K562 (cell line): ENCODE results near the gene PGBD1. TPM values are rescaled to one million over a fixed set of nuclear protein-coding genes. Genes with fewer than 3 reads are reported as not detected.

Source experiments
- ATAC-seq: fragments of 200-7000 bp; cut with Tn5 transposase; 3 replicates; pipeline ENCODE4 v1.9.1; 2020; ENCODE audit warnings: moderate library complexity
- BruUV-seq: library from RNA; stranded (reverse); fragments of 400-500 nt; replicated peaks from 2 replicates; lab custom pipeline; 2021; lab: Mats Ljungman, UMichigan
- CTCF ChIA-PET: fragments of 300-600 bp; formaldehyde crosslinking; extraction: SDS; loops from one replicate; lab custom pipeline; 2021; ENCODE audit warnings: low intra/inter-chr PET ratio; lab: Yijun Ruan, JAX
- POLR2A ChIA-PET: fragments of 300-600, 350-650 bp; sonication (Branson Sonifier 250); formaldehyde crosslinking; extraction: SDS; loops from one replicate; lab custom pipeline; 2021; ENCODE audit warnings: antibody characterized with exemption, inconsistent platforms; lab: Yijun Ruan, JAX
- DNase-seq, 4 experiments: peaks; one replicate each; pipeline versions ENCODE4 v3.0.0 to v3.0.0-alpha.2; 2011 to 2018; ENCODE audit warnings: low spot score in 3 of 4, mixed read lengths in 3 of 4; ENCODE audit errors: extremely low read depth in 1 of 4
- FAIRE-seq: peaks from 2 replicates; lab custom pipeline; 2011; peaks lifted over from hg19 to GRCh38; lab: Jason Lieb, UNC
- H2AFZ ChIP-seq: 2 replicates; pipeline ENCODE4 v1.6.0; 2011; ENCODE audit warnings: low read depth, low read length, control low read depth, inconsistent platforms
- H3K27ac ChIP-seq: fragments of 200-600 bp; 3 replicates; pipeline ENCODE4 v1.8.0; 2011; ENCODE audit warnings: low read depth, mild to moderate bottlenecking, control low read depth, inconsistent platforms, low read length, moderate library complexity, mixed read lengths; ENCODE audit errors: extremely low read depth
- H3K27me3 ChIP-seq, 2 experiments: fragments of 300-600 bp in 1 of 2; 2 replicates in 1 of 2; 3 replicates in 1 of 2; pipeline versions ENCODE4 v1.6.0 to v1.8.0; 2011; ENCODE audit warnings: inconsistent platforms in 2 of 2, low read length in 2 of 2, mild to moderate bottlenecking in 1 of 2, mixed read lengths in 1 of 2, moderate library complexity in 1 of 2; ENCODE audit not compliant: control insufficient read depth in 2 of 2, insufficient read depth in 2 of 2
- H3K36me3 ChIP-seq: fragments of 300-600 bp; 3 replicates; pipeline ENCODE4 v1.8.0; 2011; ENCODE audit warnings: mild to moderate bottlenecking, low read length, inconsistent platforms; ENCODE audit not compliant: control insufficient read depth, insufficient read depth
- H3K4me1 ChIP-seq, 2 experiments: fragments of 200-600 bp in 1 of 2; replicated peaks in 1 of 2; 2 replicates in 1 of 2; 3 replicates in 1 of 2; pipeline versions ENCODE4 v1.5.1 to v1.8.0; 2011; ENCODE audit warnings: inconsistent platforms in 2 of 2, low read length in 2 of 2, mild to moderate bottlenecking in 1 of 2, mixed read lengths in 1 of 2, moderate library complexity in 1 of 2; ENCODE audit not compliant: control insufficient read depth in 2 of 2, insufficient read depth in 2 of 2
- H3K4me2 ChIP-seq: 2 replicates; pipeline ENCODE4 v1.6.1; 2011; ENCODE audit warnings: low read length, control low read depth, inconsistent platforms, mixed read lengths; ENCODE audit not compliant: insufficient read depth
- H3K4me3 ChIP-seq: fragments of 200-600 bp; sonication (generic), shearing (Covaris generic); 2 replicates; pipeline ENCODE4 v1.5.1; 2016; ENCODE audit warnings: control low read depth, inconsistent platforms
- H3K79me2 ChIP-seq: fragments of 200-600 bp; 3 replicates; pipeline ENCODE4 v1.8.0; 2011; ENCODE audit warnings: low read length, inconsistent platforms; ENCODE audit not compliant: control insufficient read depth, insufficient read depth
- H3K9ac ChIP-seq, 2 experiments: 2 replicates each; pipeline versions ENCODE4 v1.6.0 to v1.6.1; 2011; ENCODE audit warnings: low read depth in 2 of 2, low read length in 2 of 2, control low read depth in 1 of 2, inconsistent platforms in 1 of 2, mild to moderate bottlenecking in 1 of 2, mixed read lengths in 1 of 2; ENCODE audit not compliant: insufficient read depth in 1 of 2
- H3K9me1 ChIP-seq: one replicate; pipeline ENCODE4 v1.6.0; 2011; ENCODE audit warnings: inconsistent platforms, mild to moderate bottlenecking, low read length, moderate library complexity; ENCODE audit not compliant: control insufficient read depth, insufficient read depth
- H3K9me3 ChIP-seq: replicated peaks from 2 replicates; pipeline ENCODE4 v1.5.1; 2011; ENCODE audit warnings: low read depth, low read length, inconsistent platforms; ENCODE audit not compliant: control insufficient read depth, insufficient read depth
- H4K20me1 ChIP-seq: replicated peaks from 2 replicates; pipeline ENCODE4 v1.6.1; 2011; ENCODE audit warnings: low read length, inconsistent platforms, mixed read lengths; ENCODE audit not compliant: control insufficient read depth, insufficient read depth
- HMBOX1 ChIP-seq: sonication (generic); IDR thresholded peaks from 2 replicates; pipeline ENCODE4 v1.6.1; 2016
- HMG20A ChIP-seq: fragments of 450-650 bp; formaldehyde crosslinking; conservative IDR thresholded peaks from 2 replicates; pipeline ENCODE4 v1.4.0; 2020; ENCODE audit warnings: mild to moderate bottlenecking, mixed read lengths
- HNRNPH1 ChIP-seq: fragments of 200-400 bp; formaldehyde crosslinking; optimal IDR thresholded peaks from 2 replicates; pipeline ENCODE3; 2017; ENCODE audit warnings: low read depth, mild to moderate bottlenecking, low read length, moderate library complexity
- KDM5B ChIP-seq: fragments of 200-600 bp; sonication (generic); IDR thresholded peaks from 2 replicates; pipeline ENCODE4 v1.6.1; 2012; ENCODE audit warnings: low read depth, mild to moderate bottlenecking, moderate library complexity, low read length, control low read depth, inconsistent platforms; ENCODE audit not compliant: insufficient replicate concordance
- MIER1 ChIP-seq: fragments of 450-650 bp; IDR thresholded peaks from 2 replicates; pipeline ENCODE4 v1.6.1; 2016; ENCODE audit warnings: antibody characterized with exemption, mild to moderate bottlenecking, low read depth
- NUFIP1 ChIP-seq: fragments of 450-650 bp; IDR thresholded peaks from 2 replicates; pipeline ENCODE4 v1.6.1; 2018; ENCODE audit not compliant: partially characterized antibody
- RUNX1 ChIP-seq: sonication (generic); IDR thresholded peaks from 2 replicates; pipeline ENCODE4 v1.6.1; 2016; ENCODE audit warnings: antibody characterized with exemption, low read depth
- SAP30 ChIP-seq: fragments of 200-600 bp; sonication (generic); IDR thresholded peaks from 2 replicates; pipeline ENCODE4 v1.6.1; 2012; ENCODE audit warnings: borderline replicate concordance, low read depth, mild to moderate bottlenecking, moderate library complexity, low read length, control low read depth, inconsistent platforms; ENCODE audit not compliant: insufficient read depth, poor library complexity, severe bottlenecking
- SMARCE1 ChIP-seq: fragments of 450-650 bp; IDR thresholded peaks from 2 replicates; pipeline ENCODE4 v1.7.1; 2016; ENCODE audit warnings: mild to moderate bottlenecking
- SPI1 ChIP-seq: IDR thresholded peaks from 2 replicates; pipeline ENCODE4 v1.6.1; 2011; ENCODE audit warnings: low read depth, low read length, control low read depth, borderline replicate concordance
- ZNF174 ChIP-seq: fragments of 250-450 bp; sonication (Bioruptor Pico); IDR thresholded peaks from 2 replicates; pipeline ENCODE4 v1.4.0; 2020; ENCODE audit warnings: mild to moderate bottlenecking
- ZNF274 ChIP-seq: IDR thresholded peaks from 2 replicates; pipeline ENCODE4 v1.6.1; 2011; ENCODE audit warnings: low read depth, mild to moderate bottlenecking, low read length, moderate library complexity, borderline replicate concordance
- ZNF316 ChIP-seq: fragments of 450-650 bp; IDR thresholded peaks from 2 replicates; pipeline ENCODE4 v1.6.1; 2016
- WGBS: fragments of 100-300 bp; shearing (Covaris generic); methylation state at CpG from one replicate; pipeline ENCODE4 v1.1.6; 2016; ENCODE audit warnings: low coverage, mixed read lengths; ENCODE audit not compliant: insufficient coverage; ENCODE audit errors: missing lambda C conversion rate; 5-methylcytosine and 5-hydroxymethylcytosine counted together
- in situ Hi-C: fragments of 300-500 bp; cut with MboI; formaldehyde crosslinking; loops from 4 replicates; pipeline ENCODE4 v1.15.0; 2018; ENCODE audit warnings: inconsistent platforms, mixed read lengths
- intact Hi-C: fragments of 100-400 bp; cut with micrococcal nuclease; formaldehyde crosslinking; loops from 2 replicates; pipeline ENCODE4 v1.14.2; 2022
- polyA plus RNA-seq, 8 experiments: library from polyadenylated mRNA; depleted of rRNA in 4 of 8; stranded (reverse) in 5 of 8; unstranded in 3 of 8; fragments of >200 nt; fragmentation: Nextera tagmentation in 2 of 8; fragmentation: Illumina TruSeq in 1 of 8; extraction: Ambion mirVana in 2 of 8; extraction: Trizol in 1 of 8; gene quantifications; 2 replicates each; pipeline versions ENCODE4 v1.2.1 to v1.2.3, GENCODE V29; 2011 to 2014; ENCODE audit warnings: inconsistent platforms in 1 of 8, missing spikeins in 1 of 8
- total RNA-seq, 7 experiments: library from RNA; depleted of rRNA in 6 of 7; stranded (reverse); fragments of >200 nt in 6 of 7; fragmentation: Illumina TruSeq in 2 of 7; extraction: Trizol in 2 of 7; gene quantifications; 2 replicates each; pipeline versions ENCODE4 v1.2.1 to v1.2.3, GENCODE V29; 2011 to 2021; ENCODE audit warnings: low replicate concordance in 1 of 7
- TF ChIP-seq, protein P1 (sequence below): sonication (generic); formaldehyde crosslinking; IDR thresholded peaks from 2 replicates; pipeline ENCODE4 v1.4.0; 2020; ENCODE audit warnings: mild to moderate bottlenecking, missing genetic modification reagents

Gene PGBD1
- total and polyA plus RNA-seq, 9 of the 15 experiments (the other 6 are each of a cell fraction or from before 2014, with no cell fraction given), result 3.3 to 9.0 (median 7.3) TPM

DNA sequence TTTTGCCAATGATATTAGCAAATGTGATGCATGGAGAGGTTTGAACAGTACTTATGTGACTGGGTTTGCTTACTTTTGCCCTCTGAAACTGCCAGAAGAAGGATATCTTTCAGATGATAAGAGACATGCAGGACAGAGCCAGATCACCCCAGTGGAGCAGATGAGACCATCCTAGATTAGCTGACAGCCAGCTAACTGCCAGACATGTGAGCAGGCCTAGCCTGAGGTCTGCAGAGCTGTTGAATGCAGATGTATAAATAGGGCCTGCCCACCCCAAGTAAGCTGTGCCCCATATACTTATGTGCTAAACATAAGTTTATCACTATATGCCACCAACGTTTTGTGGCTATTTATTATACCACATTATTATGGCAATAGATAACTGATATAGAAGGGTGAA, 48.7 kb downstream of the PGBD1 start:
- no peak overlapping the region for H3K4me2 ChIP-seq
- DNase-seq (peak in 1 of 4 experiments; percentile 27), ATAC-seq (no peak)
- no TSS peak for BruUV-seq
- WGBS, result 8% methylated on average over 1 of the region's 1 CpG
- in situ Hi-C loops, result no loop called here
- H3K79me2 ChIP-seq, result peaks cover 6% of the 10 kb centered on the region
- no peak overlapping the region for H3K4me3 ChIP-seq
- CTCF ChIA-PET, result no interaction called here
- H3K9ac ChIP-seq, result no peak overlapping the region
- peaks cover 16% of the 10 kb centered on the region for H3K36me3 ChIP-seq
- H2AFZ ChIP-seq, result no peak overlapping the region
- POLR2A ChIA-PET, result interaction anchor here (1.0 kb wide), 1 partner anchor 11 kb away, joined by 3 read pairs; no protein-coding TSS in a partner anchor
- H4K20me1 ChIP-seq, result no peaks in the 10 kb centered on the region
- H3K27ac ChIP-seq, result no peak overlapping the region
- TF ChIP-seq SAP30 (no peak), SPI1 (no peak), MIER1 (no peak), RUNX1 (no peak), ZNF174 (CRISPR knock-in tag) (no peak)
- TF ChIP-seq, all 486 proteins: peak for 0
- peaks cover 11% of the 10 kb centered on the region for H3K9me3 ChIP-seq
- peaks cover 13 to 28% of the 10 kb centered on the region in 2 experiments for H3K4me1 ChIP-seq
- no peaks in the 10 kb centered on the region for H3K9me1 ChIP-seq
- no peaks in the 10 kb centered on the region for H3K27me3 ChIP-seq
- intact Hi-C loops, result no loop called here
- FAIRE-seq, result no peak

DNA sequence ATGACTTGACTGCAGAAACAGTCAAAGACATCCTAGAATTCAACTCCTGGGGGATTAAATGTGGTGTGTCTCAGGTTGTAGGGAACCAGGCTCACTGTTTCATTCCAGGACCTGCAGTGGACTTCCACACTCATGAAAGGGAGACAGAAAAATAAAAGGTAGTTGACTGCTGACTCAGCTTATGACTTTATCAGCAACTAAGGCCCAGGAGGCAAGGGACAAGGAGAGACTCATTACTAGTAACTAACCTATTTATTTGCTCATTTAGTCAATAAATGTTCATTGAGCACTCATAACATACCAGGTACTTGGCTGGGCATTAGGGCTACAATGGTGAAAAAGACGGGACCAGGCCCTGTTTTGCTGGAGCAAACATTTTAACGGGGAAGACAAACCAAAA, 51.7 kb downstream of the PGBD1 start:
- ChIA-PET CTCF (no interaction called here), POLR2A (interaction anchor here (0.6 to 6.4 kb wide), 10 partner anchors 9 to 1631 kb away, joined by 3 to 53 read pairs (median 4); partner anchors contain the start of genes ZKSCAN3 and ZSCAN26)
- FAIRE-seq (peak; percentile 77), ATAC-seq (no peak), DNase-seq (peak in 1 of 4 experiments; percentile 60)
- H3K27ac ChIP-seq, result peak overlapping the region; percentile 98
- H3K9ac ChIP-seq, result peak overlapping the region in 1 of 2 experiments; percentile 99; a peak in 2 of 4 replicates
- no peaks in the 10 kb centered on the region for H3K9me3 ChIP-seq
- H3K79me2 ChIP-seq, result peaks cover 28% of the 10 kb centered on the region
- H3K4me1 ChIP-seq, result peaks cover 22 to 39% of the 10 kb centered on the region in 2 experiments
- no peaks in the 10 kb centered on the region for H3K27me3 ChIP-seq
- no peaks in the 10 kb centered on the region for H3K9me1 ChIP-seq
- in situ Hi-C loops, result no loop called here
- peak overlapping the region; percentile 29; the same call in 1 of the 2 replicates for H3K4me2 ChIP-seq
- no peaks in the 10 kb centered on the region for H3K36me3 ChIP-seq
- no peaks in the 10 kb centered on the region for H4K20me1 ChIP-seq
- peak overlapping the region; percentile 70 for H2AFZ ChIP-seq
- no peak overlapping the region for H3K4me3 ChIP-seq
- WGBS, result 28% methylated on average over 2 of the region's 2 CpGs
- intact Hi-C loops, result no loop called here
- no TSS peak for BruUV-seq
- TF ChIP-seq ZNF316, result peak; percentile 99
- TF ChIP-seq SMARCE1, result 0 out of 2 replicates have a peak, but pooled peaks have one; percentile 13
- no peak for TF ChIP-seq ZNF274
- no peak for TF ChIP-seq KDM5B
- no peak for TF ChIP-seq HNRNPH1
- TF ChIP-seq, protein P1, sequence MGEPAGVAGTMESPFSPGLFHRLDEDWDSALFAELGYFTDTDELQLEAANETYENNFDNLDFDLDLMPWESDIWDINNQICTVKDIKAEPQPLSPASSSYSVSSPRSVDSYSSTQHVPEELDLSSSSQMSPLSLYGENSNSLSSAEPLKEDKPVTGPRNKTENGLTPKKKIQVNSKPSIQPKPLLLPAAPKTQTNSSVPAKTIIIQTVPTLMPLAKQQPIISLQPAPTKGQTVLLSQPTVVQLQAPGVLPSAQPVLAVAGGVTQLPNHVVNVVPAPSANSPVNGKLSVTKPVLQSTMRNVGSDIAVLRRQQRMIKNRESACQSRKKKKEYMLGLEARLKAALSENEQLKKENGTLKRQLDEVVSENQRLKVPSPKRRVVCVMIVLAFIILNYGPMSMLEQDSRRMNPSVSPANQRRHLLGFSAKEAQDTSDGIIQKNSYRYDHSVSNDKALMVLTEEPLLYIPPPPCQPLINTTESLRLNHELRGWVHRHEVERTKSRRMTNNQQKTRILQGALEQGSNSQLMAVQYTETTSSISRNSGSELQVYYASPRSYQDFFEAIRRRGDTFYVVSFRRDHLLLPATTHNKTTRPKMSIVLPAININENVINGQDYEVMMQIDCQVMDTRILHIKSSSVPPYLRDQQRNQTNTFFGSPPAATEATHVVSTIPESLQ (CRISPR knock-in tag), result 0 out of 2 replicates have a peak, but pooled peaks have one; percentile 29
- TF ChIP-seq NUFIP1, result no peak
- TF ChIP-seq HMG20A (CRISPR knock-in tag), result no peak
- TF ChIP-seq HMBOX1, result peak; percentile 97
